Measurements from ENCODE around the gene LYVE1.

LYVE1 gene

DNA sequence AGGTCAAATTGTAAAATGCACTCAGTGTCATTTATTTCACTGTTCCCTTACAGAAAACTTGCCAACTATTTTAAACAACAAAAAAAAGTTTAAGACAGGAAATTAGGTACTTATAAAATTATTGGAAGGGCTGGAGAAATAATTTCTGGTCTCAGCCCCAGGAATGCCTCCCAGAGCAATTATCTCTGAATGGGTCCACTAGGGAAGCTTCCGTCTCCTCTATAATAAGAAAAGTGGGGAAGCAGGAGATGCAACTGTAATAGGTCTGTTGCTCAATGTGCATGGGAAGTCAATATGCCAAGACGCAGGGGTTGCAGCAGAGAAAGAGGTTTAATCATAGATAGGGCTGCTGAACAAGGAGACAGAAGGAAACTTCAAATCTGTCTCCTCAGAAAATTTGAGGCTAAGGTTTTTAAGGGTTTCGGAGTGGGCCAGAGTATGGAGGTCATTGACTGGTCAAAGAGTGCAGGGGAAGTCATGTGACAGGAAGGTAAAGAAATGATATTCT is 16.6 kb downstream of the LYVE1 start:
- DNase-seq: no peak

DNA sequence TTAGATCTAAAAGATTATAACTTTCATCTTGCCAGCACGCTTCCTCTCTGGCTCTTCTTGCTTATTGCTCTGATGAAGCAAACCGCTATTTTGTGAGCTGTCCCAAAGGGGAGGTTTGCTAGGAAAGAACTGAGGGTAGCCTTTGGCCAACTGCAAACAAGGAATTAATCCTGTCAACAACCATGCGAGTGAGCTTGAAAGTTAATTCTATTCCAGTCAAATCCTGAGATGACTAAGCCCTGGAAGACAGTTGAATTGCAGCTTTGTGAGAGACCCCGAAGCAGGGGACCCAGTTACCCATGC is 17.2 kb downstream of the LYVE1 start:
- DNase-seq: no peak

DNA sequence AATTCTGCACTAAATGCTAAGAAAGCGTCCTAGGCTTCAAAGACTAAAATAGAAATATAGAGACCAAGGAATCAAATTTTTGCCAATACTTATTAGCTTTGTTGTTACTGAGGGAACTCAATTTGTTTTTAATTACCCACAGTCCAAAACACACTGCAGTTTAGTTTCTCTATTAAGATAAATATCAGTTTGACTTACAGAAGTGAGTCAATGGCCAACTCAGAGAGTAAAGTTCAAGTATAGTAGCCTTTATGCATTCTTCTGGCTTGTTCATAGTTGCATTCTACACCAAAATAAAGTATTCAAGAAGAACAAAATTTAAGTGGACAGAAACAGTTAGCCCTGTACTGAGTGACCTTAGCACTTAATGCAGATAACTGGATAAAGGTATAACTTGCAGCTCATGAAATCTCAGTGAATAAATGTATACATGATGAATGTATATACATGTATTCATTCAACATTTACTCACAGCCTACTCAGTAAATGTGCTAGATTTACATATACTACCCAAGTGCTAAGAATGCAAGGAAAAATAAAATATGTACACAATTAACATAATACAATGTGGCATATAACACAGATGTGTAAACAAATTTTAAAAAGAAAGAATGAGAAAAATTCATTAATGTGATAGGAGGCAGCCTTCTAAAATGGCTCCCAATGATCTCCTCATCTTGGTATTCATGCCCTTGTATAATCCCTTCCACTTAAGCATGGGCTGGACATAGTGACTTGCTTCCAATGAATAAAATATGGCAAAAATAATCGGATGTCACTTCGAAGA is 17.8 kb downstream of the LYVE1 start:
- DNase-seq: no peak

DNA sequence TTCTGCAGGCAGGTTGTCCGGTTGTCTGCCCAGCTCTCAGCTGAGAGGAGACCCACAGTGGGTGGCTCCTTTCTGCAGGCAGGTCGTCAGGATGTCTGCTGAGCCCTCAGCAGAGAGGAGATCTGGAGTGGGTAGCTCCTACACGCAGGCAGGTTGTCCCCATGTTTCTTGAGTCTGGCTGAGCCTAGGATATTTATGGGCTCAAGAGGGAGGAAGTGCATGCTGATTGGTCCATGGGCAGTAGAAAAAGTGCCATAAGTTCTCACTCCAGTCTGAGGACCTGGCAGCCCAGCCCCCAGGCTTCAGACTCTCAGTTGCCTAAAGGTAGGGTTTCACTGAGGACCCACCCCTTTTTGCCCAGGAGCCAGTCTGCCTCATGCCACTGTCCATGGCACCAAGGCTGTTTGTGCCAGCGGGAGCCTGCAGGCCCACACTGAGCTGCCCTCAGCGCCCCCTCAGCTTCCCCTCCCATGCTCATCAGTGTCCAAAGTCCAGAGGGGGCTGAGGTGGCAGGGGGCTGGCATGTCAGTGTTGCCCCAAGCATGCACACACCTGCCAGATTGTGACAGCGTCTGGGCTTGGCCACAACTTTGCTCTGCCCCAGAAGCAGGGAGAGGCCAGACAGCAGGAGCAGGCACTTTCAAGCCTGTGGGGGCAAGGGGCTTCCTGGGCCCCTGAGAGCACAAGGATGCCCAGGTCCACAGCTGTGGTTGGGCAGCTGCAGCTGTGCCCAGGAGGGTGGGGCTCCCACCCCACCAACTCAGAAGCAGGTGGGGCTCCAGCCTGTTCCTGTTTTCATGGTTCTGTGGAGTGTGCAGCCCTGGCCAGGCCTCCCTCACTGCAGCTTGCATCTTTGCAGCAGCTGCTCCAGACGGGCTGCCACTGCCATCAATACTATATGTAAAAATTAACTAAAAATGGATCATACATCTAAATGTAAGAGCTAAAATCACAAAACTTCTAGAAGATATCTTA is 23.7 kb downstream of the LYVE1 start:
- DNase-seq: no peak

DNA sequence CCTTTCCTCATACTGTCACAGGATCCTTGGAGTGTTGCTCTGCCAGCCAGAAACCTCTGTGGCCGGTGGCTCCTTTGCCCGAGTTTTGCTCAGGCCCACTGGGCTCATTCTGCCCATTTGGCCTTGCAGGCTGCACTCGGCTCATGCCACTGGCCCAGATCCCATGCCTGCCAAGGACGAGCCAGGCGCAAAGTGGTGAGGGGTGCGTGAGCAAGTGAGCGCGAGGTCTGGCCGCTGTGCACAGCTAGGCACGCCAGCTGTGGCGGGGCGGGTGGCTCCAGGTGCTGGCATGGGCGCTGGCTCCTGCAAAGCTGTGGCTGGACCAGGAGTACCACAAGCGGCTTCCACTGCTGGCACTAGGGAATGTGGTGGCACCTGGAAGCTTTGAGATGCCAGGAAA is 24.7 kb downstream of the LYVE1 start:
- DNase-seq: no peak

- no peak for DNase-seq
Measured at GRCh38 chr11:10542776-10543175, 25.7 kb downstream of the LYVE1 start.

DNA sequence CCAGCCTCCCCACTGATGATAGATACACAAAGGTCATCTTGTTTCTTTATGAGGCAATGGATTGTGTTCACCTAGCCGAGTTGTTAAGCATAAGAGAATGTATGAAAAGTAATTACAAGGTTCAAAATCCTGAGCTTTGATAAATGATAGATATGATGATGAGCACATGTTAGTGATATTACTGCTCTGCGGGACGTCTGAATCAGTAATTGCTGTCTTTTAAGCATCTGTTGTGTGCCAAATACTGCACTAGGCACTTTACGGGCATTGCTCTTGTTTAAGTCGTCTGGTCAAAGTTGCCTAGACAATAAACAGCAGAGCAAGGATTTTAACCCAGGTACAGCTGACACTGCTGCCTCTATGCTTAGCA is 26.9 kb downstream of the LYVE1 start:
- DNase-seq: no peak

DNA sequence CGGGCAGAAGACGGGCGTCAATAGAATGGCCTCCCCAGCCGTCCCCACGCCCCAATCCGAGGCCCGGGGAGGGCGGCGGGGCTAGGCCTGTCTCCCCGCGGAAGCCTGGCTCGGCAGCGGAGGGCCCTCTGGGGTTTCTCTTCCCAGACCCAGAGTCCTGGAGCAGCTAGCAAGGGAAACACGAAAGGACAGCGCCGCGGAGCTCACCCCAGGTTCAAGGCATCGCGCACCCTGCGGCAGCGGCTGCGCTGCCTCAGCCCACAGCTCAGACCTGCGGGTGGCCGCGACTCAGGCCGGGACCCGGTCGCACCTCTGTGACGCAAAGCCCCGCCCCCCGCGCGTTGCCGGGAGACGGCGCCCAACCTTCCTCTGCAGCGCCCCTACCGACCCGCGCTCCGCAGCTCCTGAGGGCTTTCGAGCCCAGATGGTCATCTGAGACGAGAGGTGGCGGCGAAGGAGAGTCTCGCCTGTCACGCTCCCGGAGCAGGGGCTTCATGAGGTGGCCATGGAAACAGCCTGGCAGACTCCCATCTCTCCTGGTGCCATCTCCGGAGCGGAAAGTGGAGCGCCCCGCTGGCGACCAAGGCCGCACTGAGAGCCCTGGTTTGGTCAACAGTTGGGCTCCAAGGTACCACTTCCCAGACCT is 27.4 kb downstream of the LYVE1 start, which contains the start of gene RNF141:
Gene RNF141, minus strand, starts transcription at position 273 of the 646 bp plus-strand sequence. CDS start 7,029 bp downstream, outside the sequence.
- DNase-seq: peak; percentile 93 to 94

GRCh38 chr11:10540546-10540914 is 27.9 kb downstream of the LYVE1 start:
- no peak for DNase-seq

- no peak for DNase-seq
Measured at GRCh38 chr11:10539339-10539738, 29.1 kb downstream of the LYVE1 start.

GRCh38 chr11:10538924-10539323 is 29.5 kb downstream of the LYVE1 start:
- no peak for DNase-seq

- no peak for DNase-seq
Measured at GRCh38 chr11:10537600-10537999, 30.9 kb downstream of the LYVE1 start.

DNA sequence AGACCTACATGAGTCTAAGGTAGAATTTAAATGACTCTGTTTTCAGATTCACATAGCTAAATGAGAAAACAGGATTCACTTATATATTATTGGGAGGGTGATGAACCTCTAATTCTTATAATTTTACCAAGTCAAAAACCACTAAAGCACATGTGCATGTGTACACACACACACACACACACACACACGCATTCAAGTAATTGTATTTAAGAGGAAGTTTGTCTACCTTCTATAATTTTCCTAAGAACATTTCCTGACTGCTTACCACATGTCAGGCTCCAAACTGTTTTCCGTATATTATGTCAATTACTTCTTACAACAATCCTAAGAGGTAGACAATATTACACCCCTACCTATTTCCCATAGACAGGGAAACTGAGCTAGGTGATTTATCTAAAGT is 34.1 kb downstream of the LYVE1 start:
- no peak for DNase-seq

- no peak for DNase-seq
Measured at GRCh38 chr11:10533323-10533722, 35.1 kb downstream of the LYVE1 start.

DNA sequence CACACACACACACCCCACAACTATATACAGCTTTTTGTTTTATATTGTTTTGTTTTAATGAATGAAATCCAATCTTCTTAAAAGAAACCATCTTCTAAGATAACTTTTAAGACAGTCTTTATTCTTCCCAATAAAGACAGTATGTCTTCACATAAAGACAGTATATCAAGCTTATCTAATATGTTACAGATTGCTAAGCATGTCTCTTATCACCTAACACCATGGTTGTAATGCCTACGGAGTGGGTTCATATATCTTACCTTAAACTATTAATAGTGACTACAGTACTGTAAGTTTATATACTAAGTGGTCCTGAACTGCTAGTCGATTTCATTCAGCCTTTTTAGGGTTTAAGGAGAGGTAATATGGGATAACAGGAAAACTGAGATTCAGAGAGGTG is 35.9 kb downstream of the LYVE1 start:
- no peak for DNase-seq

- DNase-seq: no peak
Measured at GRCh38 chr11:10529279-10529678, 39.2 kb downstream of the LYVE1 start.

DNA sequence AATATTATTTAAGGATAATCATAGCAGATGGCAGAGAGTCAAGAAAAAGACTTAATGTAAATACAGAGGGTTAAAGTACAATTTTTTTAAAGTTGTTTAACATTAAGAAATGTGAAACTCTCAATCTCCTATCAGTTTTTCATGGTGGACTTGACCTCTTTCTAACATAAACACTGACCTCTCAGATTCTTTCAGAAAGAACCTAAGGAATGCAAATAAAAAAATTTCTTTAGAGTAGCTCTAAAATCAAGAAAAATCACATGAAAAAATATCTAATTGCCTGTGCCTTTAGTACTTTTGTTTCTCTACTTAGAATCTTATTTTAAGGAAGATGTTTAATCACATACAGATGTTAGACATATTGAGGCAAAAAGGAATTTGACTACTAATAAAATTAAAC is 40.3 kb downstream of the LYVE1 start:
- no peak for DNase-seq

GRCh38 chr11:10526974-10527918 is 41.2 kb downstream of the LYVE1 start:
- DNase-seq: no peak

- DNase-seq: no peak
Measured at GRCh38 chr11:10524471-10524870, 44.0 kb downstream of the LYVE1 start.

DNA sequence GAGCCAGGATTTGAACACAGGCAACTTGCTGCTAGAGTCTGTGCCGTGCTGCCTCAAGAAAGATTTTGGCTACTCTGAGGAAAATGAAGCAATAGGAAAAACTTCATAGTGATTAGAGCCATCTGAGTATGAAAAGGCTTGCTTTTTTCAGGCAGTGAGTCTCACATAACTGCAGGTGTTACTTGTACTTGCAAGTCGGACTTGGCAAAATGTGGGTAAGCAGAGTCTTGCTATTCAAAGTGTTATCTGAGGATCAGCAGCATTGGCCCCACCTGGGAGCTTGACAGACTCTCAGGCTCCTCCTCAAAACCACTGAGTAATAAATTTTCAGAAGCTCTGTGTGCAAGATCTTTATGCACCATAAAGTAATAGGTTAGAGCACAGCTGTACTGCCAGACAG is 45.5 kb downstream of the LYVE1 start:
- DNase-seq: no peak

DNA sequence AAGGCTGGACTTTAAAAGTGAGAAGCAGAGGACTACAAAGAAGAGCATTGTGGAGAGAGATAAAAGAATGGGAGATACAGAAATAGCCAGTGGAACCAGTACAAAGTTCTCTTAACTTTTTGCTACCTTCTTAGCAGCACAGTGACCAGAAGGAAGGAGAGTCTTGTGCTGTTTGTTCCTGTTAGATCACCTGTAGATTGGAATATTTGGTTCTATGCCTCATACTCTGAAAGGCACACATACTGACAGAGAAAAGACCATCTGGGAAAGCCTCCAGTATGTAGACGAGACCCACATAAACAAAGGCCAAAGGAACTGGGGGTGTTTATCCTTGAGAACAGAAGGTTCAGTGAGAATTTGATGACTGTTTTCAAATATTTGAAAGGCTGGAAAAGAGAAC is 46.2 kb downstream of the LYVE1 start:
- no peak for DNase-seq

DNA sequence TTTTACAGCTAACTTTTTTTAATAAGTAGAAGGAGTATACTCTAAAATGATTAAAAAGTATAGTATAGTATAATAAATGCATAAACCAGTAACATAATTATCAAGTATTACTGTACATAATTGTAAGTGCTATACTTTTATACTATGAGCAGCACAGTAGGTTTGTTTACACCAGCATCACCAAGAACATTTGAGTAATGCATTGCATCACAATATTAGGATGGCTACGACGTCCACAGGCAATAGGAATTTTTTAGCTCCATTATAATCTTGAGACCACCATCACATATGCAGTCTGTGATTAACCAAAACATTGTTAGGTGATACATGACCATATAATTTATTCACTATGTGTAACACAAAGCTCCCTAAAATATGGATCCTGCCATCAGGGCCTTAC is 47.9 kb downstream of the LYVE1 start:
- no peak for DNase-seq

Measured in activated CD4-positive, alpha-beta T cell treated with anti-CD3 and anti-CD28 coated beads, Interleukin-2, amount 50 U/mL, for 4 hours (primary cell).